Stimulated activated CD4-positive, alpha-beta T cell treated with anti-CD3 and anti-CD28 coated beads, Interleukin-4, amount 100 ng/mL, for 1 hour (primary cell): ENCODE measurements around the gene ICAM4.
"Not testable (repeated sequence)": the region's sequence is repeated elsewhere in the genome, so short reads cannot be mapped to it uniquely, and the experiment has no call there.

ENCODE experiments used
- DNase-seq: peaks from one replicate; pipeline ENCODE4 v3.0.0-alpha.2; 2020

Gene ICAM4

DNA sequence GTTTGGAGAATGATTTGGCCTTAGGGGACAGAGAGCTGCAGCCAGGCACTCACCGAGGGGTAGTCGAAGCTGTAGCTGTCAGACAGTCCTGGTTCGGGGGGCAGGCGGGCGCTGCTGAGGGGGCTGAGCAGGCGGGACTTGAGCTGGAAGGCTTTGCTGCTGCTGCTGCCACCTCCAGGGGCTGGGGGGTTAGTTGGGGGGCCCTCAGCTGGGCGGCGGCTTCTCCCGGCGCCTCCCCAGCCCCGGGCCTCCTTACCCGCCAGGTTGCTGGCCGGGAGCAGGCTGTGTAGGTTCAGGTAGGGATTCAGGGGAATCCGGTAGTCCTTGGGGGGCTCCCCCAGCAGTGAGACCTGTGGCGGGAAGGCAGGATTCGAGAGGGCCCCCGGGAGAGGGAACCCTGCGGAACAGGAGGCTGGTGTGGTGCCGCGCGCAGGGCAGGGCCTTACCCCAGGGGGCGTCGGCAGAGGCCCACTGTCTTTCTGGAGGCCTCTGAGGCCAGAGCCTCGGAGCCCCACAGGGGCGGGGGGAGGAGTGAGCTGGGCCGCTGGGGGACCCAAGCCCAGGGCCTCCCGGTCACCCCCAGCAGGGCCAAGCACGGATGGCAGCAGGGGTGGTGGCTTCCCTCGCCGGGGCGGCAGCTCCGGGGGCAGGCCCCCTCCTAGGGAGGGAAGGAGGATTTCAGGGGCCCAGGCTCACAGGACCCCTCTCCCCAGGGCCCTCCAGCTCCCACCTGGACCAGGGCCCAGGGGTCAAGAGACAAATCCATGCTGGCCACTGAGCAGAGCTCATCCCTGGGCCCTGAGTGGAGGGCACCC, 34.1 kb downstream of the ICAM4 start:
- no peak for DNase-seq

DNA sequence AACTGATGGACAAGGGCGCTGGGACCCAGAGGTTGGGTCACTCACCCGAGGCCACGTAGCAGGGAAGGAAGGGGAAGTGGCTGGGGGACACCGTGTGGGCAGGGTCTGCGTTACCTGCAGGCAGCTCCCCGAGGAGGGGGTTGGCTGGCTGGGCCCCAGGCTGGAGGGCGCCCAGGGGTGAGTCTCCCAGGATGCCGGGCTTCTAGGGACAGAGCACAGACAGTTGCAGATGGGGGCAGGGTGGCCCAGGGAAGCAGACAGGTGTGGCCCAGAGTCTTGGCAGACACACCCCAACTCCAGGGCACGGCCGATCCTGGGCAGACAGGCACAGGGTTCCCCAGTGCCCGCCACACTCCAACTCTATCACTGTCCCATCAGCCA, 34.7 kb downstream of the ICAM4 start:
- DNase-seq = no peak

DNA sequence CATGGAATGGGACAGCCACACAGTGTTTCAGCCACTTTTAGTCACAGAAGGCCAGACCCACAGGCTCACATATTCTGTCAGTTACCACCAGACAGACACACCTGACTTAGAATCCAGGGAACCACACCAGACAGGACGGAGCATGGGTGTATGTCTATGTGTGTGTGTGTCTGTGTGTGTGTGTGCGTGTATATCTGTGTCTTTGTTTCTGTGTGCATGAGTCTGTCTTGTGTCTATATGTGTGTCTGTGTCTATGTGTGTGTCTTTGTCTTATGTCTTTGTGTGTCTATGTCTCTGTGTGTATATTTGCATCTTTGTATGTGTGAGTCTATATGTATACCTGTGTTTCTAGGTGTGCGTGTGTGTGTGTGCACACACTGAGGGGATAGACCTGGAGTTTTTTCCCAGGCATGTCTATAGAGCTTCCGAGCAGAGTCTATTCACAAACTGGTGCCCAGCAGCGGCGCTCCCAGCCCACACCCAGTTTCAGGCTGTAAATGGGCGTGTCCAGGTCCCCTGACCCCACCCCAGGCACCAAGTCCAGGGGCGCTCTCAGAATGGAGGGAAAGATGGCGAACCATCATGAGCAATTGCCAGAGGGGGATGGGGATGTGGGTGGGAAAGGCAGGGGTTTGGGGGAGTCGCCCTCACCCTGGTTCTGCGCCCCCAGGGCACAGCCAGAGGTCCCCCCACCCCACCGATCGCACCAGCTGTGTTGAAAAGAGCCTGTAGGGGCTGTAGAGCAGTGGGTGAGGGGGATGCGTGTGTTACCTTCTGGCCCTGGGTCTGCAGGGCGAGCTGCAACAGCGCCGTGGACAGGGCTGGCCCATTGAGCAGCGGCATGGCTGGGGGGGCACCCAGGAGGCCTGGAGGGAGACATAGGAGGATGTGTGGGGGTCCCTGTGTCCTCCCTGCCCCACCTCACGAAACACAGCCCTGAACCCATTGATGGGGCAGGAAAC, 35.4 kb downstream of the ICAM4 start:
- DNase-seq = no peak

- DNase-seq = no peak
These were observed 39.0 kb downstream of the ICAM4 start for GRCh38 chr19:10325732-10326131.

DNA sequence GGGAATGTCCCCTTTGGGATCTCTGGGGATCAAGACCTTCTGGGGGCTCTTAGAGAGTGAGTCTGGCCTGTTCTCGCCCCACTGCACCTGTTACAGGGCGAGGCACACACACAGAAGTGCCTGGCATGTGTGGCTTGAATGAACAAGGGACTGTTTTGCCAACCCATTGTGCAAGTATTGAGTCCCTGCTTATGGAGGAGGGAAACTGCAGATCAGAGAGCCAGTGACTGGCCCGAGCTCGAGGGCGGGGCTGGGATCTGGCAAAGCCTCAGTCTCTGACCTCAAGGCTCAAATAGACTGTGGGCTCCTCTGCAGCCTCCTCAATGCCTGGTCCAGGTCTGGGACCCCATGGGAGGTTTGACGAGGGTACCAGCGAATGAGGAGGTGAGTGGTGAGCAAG, 41.0 kb downstream of the ICAM4 start:
- no peak for DNase-seq

DNA sequence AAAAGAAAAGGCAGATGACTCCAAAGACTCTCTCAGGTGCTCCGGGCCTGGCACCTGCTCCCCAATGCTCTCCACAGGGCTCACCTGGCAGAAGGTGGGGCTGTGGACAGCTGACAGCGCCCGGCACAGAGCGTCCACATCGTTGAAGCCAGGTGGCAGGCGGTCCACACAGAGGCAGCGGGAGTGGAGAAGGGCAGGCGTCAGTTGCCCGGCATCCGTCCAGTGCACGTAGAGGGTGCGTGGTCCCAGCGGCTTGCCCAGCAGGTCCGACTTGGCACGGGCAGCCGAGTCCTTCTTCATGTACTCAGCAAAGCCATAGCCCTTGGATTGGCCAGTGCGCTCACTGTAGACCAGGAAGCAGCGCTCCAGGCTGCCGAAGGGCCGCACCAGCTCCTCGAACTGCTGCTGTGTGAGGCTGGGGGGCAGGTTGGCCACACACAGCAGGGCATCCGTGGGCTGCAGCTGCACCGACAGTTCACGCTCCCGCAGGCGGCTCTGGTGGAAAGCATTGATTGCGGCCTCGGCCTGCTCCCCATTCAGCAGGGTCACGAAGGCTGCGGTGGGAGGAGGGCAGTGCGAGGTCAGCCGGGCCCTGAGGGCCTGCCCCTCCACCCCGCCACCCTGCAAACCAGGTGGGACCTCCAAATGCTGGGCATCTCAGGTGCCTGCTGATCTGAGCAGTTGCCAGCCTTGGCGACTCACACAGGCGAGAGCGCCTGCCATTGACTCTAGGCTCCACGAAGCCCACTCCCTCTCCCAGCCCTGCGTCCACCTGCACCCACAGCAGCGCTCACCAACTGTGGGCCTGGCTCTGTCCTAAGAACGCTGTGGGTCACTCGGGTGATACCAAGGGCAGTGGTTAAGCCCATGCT, 42.0 kb downstream of the ICAM4 start:
- DNase-seq = no peak

- DNase-seq = no peak
These were observed 42.8 kb downstream of the ICAM4 start for GRCh38 chr19:10329555-10329954.

DNA sequence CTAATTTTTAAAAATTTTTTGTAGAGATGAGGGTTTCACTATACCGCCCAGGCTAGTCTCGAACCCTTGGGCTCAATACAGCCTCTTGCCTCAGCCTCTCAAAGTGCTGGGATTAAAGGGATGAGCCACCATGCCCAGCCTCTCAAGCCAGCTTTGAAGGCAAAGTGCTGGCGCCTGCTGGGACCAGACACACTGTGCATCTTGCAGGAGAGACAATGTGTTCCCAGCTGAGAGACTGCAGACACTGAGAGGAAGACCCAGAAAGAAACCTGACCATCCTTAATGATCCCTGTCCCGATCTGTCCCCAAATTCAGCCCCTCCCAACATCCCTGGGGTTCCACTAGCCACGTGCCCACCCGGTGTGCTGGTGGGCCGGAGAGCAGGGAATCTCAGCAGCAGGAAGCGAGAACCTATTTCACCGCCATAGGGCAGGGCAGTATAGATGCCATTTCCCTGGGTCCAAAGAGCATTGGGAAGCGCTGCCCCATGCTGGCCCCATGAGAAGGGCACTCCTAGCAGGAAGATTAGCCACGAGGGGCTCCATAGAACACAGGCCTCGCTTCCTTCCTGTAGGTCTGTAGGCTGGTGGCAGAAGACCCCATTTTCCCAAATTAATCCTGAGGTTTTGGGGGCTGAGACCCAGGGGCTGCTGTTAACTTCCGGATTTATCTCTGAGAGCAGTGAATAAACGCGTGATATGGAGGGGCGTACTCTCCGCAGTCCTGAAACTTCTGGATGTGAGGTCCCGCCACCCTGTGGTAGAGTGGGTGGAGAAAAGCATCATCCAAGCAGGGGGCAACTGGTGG, 45.6 kb downstream of the ICAM4 start:
- no peak for DNase-seq

- peak; percentile 98 for DNase-seq
These were observed 46.4 kb downstream of the ICAM4 start, which contains the start of gene RAVER1 for GRCh38 chr19:10332965-10333757. Gene RAVER1, minus strand, starts transcription at chr19:10333529. Its CDS starts 22 bp downstream, at chr19:10333507.

GRCh38 chr19:10333758-10334587, 47.2 kb downstream of the ICAM4 start:
- DNase-seq = no peak

GRCh38 chr19:10334588-10335351, 48.0 kb downstream of the ICAM4 start:
- DNase-seq = peak; percentile 49

DNA sequence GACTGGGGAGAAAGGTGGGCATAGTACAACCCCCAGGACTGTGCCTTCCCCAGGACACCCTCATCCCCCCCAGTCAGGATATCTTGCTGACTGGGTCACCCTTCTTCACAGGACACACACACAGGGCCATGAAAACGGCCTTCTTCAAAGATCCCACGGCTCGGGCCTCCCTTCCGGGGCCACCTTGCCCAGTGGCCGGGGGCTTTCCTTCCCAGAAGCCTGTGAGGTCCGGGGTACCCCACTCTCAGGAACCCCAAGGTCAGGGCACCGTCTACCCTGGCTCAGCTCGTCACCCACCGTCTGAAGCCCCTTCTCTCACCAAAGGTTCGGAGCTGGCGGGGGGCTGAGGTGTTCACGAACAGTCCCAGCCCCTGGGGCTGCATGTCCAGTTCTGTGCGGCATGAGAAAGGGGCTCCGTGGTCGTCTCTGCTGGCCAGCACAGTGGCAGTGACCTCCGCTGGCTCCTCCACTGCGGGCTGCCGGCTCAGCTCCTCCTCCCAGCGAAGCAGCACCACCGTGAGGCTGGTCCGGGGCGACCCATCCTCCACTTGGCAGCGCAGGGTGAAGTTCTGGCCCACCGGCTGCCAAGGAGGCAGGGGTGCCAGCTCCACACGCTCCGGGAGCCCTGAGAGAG, 48.7 kb downstream of the ICAM4 start:
- DNase-seq = no peak

- DNase-seq = not testable (repeated sequence)
These were observed 50.0 kb downstream of the ICAM4 start for GRCh38 chr19:10336725-10337124.
